GM12874 (cell line): ENCODE results near the gene EEFSEC.

Source experiments
- TF ChIP-seq, protein P1 (sequence below): IDR thresholded peaks from 2 replicates; pipeline ENCODE4 v1.5.1; 2011; ENCODE audit warnings: low read depth, mild to moderate bottlenecking, control low read depth, low read length, moderate library complexity; ENCODE audit not compliant: insufficient read depth

The EEFSEC gene

GRCh38 chr3:128364808-128365360, 211.6 kb downstream of the EEFSEC start:
- TF ChIP-seq, protein P1, sequence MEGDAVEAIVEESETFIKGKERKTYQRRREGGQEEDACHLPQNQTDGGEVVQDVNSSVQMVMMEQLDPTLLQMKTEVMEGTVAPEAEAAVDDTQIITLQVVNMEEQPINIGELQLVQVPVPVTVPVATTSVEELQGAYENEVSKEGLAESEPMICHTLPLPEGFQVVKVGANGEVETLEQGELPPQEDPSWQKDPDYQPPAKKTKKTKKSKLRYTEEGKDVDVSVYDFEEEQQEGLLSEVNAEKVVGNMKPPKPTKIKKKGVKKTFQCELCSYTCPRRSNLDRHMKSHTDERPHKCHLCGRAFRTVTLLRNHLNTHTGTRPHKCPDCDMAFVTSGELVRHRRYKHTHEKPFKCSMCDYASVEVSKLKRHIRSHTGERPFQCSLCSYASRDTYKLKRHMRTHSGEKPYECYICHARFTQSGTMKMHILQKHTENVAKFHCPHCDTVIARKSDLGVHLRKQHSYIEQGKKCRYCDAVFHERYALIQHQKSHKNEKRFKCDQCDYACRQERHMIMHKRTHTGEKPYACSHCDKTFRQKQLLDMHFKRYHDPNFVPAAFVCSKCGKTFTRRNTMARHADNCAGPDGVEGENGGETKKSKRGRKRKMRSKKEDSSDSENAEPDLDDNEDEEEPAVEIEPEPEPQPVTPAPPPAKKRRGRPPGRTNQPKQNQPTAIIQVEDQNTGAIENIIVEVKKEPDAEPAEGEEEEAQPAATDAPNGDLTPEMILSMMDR: no peak

DNA sequence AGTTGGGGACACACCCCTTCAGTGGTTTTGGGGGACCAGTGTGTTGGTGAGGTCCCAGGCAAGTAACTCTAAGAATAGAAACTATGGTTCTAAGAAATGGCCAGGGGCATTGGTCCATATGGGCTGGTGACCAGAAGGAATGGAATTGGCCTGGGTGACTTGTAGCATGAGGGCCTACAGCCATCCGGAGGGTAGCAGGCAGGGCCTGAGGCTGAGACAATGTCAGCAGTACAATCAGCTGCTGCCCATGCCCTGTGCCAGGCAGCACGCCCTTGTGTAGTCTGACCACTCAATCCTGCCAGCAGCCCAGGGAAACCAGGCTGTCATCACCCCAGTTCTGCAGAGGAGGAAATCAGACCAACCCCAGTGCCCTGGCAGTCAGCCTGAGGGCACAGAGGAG, 212.9 kb downstream of the EEFSEC start:
- TF ChIP-seq, protein P1: no peak

DNA sequence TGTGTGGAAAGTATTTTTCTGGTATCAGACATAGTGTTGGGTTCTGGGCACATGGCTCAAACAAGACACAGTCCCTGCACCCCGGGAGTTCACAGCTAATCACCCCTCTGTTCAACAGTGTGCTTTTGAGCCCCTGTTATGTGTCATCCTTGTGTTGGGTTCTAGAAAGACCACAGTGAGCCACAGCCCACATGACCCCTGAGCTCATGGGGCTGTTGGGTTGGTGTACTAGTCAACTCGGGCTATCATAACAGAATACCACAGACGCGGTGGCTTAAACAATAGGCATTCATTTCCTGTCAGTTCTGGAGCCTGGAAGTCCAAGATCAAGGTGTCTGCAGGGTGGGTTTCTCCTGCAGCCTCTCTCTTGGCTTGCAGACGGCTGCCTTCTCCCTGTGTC, 213.4 kb downstream of the EEFSEC start:
- TF ChIP-seq, protein P1: no peak

DNA sequence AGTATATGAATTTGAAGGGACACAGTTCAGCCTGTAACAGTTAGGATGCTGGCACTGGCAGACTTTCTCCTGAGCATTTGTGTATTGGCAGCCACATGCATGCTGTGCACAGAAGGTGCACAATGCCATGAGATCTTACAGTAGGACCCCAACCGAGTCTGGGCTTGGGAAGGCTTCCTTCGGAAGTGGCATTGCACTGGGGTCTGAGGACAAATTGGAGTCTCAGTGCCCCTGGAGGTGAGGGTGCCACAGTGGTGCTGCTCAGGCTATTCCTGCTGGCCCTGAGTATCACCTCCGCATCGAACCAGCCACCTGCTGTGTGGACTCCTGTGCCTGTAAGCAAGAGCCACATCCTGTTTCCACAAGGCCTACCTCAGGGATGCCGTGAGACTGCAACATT, 213.9 kb downstream of the EEFSEC start:
- TF ChIP-seq, protein P1: no peak

GRCh38 chr3:128367761-128368160, 214.5 kb downstream of the EEFSEC start:
- TF ChIP-seq, protein P1: no peak

DNA sequence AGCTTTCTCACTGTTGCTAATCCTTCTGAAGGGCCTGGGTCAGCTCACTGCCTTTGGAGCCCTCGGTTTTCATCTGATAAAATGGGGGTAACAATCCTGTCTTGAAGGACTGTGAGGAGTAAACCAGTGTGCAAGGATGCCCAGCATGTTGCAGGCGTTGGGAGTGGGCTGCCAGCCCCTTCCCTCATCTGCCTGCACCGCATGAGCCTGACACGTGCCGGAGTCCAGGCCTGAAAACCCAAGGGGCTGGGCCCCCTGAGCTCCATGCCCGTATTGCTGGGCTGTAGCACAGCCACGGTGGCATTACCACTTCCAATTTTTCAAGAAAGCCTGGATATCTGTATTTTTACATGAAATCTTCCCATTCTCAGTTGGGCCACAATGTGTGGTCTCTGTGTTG, 215.3 kb downstream of the EEFSEC start:
- TF ChIP-seq, protein P1: no peak

- TF ChIP-seq, protein P1: no peak
These were observed 215.9 kb downstream of the EEFSEC start for GRCh38 chr3:128369121-128369703.
